ENCODE measurements around the gene TRAM2. TPM values are rescaled to one million over a fixed set of nuclear protein-coding genes. Genes with fewer than 3 reads are reported as not detected.
A peak's percentile ranks its signal among the peaks of the same experiment; 100 is the strongest.

The TRAM2 gene
- total and polyA plus RNA-seq, 9 of the 15 experiments (the other 6 are each of a cell fraction or from before 2014, with no cell fraction given), result 2.6 to 13.3 (median 8.9) TPM

- intact Hi-C loops (cut with micrococcal nuclease), result no loop called here
- H3K9me3 ChIP-seq (replicated peaks; ENCODE audit: control insufficient read depth, insufficient read depth, low read depth, low read length), result no peaks in the 10 kb centered on the region
- ChIA-PET CTCF (ENCODE audit: low intra/inter-chr PET ratio) (interaction anchor here (1.6 kb wide), 1 partner anchor 171 kb away, joined by 4 read pairs; no protein-coding TSS in a partner anchor), POLR2A (no interaction called here)
- H4K20me1 ChIP-seq (replicated peaks; ENCODE audit: control insufficient read depth, insufficient read depth, low read length), result no peaks in the 10 kb centered on the region
- FAIRE-seq (no peak), DNase-seq (ENCODE audit: extremely low read depth in 1 of 4, low spot score in 3 of 4) (no peak), ATAC-seq (no peak; the same call in 2 of the 3 replicates)
- H3K9me1 ChIP-seq (ENCODE audit: control insufficient read depth, insufficient read depth, low read length), result no peaks in the 10 kb centered on the region
- no peaks in the 10 kb centered on the region; a peak in 1 of 5 replicates for H3K27me3 ChIP-seq (ENCODE audit: control insufficient read depth in 2 of 2, insufficient read depth in 2 of 2, low read length in 2 of 2)
- no peaks in the 10 kb centered on the region for H3K36me3 ChIP-seq (ENCODE audit: control insufficient read depth, insufficient read depth, low read length)
- H3K79me2 ChIP-seq (ENCODE audit: control insufficient read depth, insufficient read depth, low read length), result no peaks in the 10 kb centered on the region
- H3K4me2 ChIP-seq (ENCODE audit: insufficient read depth, low read length), result no peak overlapping the region
- WGBS (ENCODE audit: insufficient coverage, low coverage, missing lambda C conversion rate), result 9% methylated on average over 3 of the region's 3 CpGs
- no peak overlapping the region for H2AFZ ChIP-seq (ENCODE audit: low read depth, low read length)
- in situ Hi-C loops (cut with MboI), result no loop called here
- H3K9ac ChIP-seq (ENCODE audit: insufficient read depth in 1 of 2, low read depth in 2 of 2, low read length in 2 of 2), result no peak overlapping the region
- H3K4me3 ChIP-seq, result no peak overlapping the region
- BruUV-seq (replicated peaks), result no TSS peak
- no peaks in the 10 kb centered on the region; a peak in 2 of 5 replicates for H3K4me1 ChIP-seq (replicated peaks in 1 of 2; ENCODE audit: control insufficient read depth in 2 of 2, insufficient read depth in 2 of 2, low read length in 2 of 2)
- H3K27ac ChIP-seq (ENCODE audit: extremely low read depth, low read depth, low read length), result no peak overlapping the region
- peak; percentile 16; the same call in 1 of the 2 replicates for TF ChIP-seq REST (IDR thresholded peaks at IDR 0.05; ENCODE audit: borderline replicate concordance)
- no peak for TF ChIP-seq REST (CRISPR knock-in tag; IDR thresholded peaks at IDR 0.05; ENCODE audit: low read depth)
- no peak for TF ChIP-seq GTF2F1 (IDR thresholded peaks at IDR 0.05; ENCODE audit: low read depth, low read length)
- peak in 1 of 2 experiments; percentile 38; a peak in 1 of 4 replicates for TF ChIP-seq RAD21 (CRISPR knock-in tag; conservative IDR thresholded peaks at IDR 0.05 in 1 of 2, IDR thresholded peaks at IDR 0.05 in 1 of 2)
- TF ChIP-seq KDM1A (IDR thresholded peaks at IDR 0.05), result peak; percentile 50 to 55
- no peak for TF ChIP-seq THAP7 (CRISPR knock-in tag; IDR thresholded peaks at IDR 0.05)
- TF ChIP-seq SIRT6 (IDR thresholded peaks at IDR 0.05; ENCODE audit: low read depth, low read length), result no peak
- TF ChIP-seq PBX2 (CRISPR knock-in tag; IDR thresholded peaks at IDR 0.05; ENCODE audit: low read depth), result no peak
- TF ChIP-seq PBX2 (tag; conservative IDR thresholded peaks at IDR 0.05; ENCODE audit: low read depth), result 0 out of 2 replicates have a peak, but pooled peaks have one; percentile 11
- no peak for TF ChIP-seq MXD1 (CRISPR knock-in tag; IDR thresholded peaks at IDR 0.05; ENCODE audit: borderline replicate concordance, poor library complexity, severe bottlenecking)
- peak; percentile 62 for TF ChIP-seq EGR1 (conservative IDR thresholded peaks at IDR 0.05)
Observed at GRCh38 chr6:52587001-52587400, 10.1 kb upstream of the TRAM2 start.
